H9 (cell line): ENCODE data around the gene BHLHE41. TPM values are rescaled to one million over a fixed set of nuclear protein-coding genes. Genes with fewer than 3 reads are reported as not detected.

Experiments used
- DNase-seq: peaks from one replicate; pipeline ENCODE4 v3.0.0-alpha.2; 2017
- H2AFZ ChIP-seq: one replicate; pipeline ENCODE4 v1.6.1; 2013; ENCODE audit warnings: mild to moderate bottlenecking, low read length, control low read depth, moderate library complexity
- H2AK5ac ChIP-seq: 2 replicates; pipeline ENCODE4 v1.6.1; 2013; ENCODE audit warnings: low read length, control low read depth, mixed read lengths; ENCODE audit not compliant: insufficient read length
- H2BK120ac ChIP-seq: one replicate; pipeline ENCODE4 v1.6.1; 2013; ENCODE audit warnings: low read depth, mild to moderate bottlenecking, low read length, control low read depth, inconsistent platforms; ENCODE audit not compliant: poor library complexity, severe bottlenecking
- H2BK12ac ChIP-seq: 2 replicates; pipeline ENCODE4 v1.6.1; 2013; ENCODE audit warnings: low read length, control low read depth, mixed read lengths, low read depth; ENCODE audit not compliant: insufficient read length
- H2BK15ac ChIP-seq: 2 replicates; pipeline ENCODE4 v1.6.1; 2013; ENCODE audit warnings: low read depth, low read length, control low read depth
- H2BK20ac ChIP-seq: one replicate; pipeline ENCODE4 v1.6.1; 2013; ENCODE audit warnings: low read depth, mild to moderate bottlenecking, low read length, control low read depth, inconsistent platforms; ENCODE audit not compliant: poor library complexity, severe bottlenecking
- H2BK5ac ChIP-seq: 2 replicates; pipeline ENCODE4 v1.6.1; 2013; ENCODE audit warnings: low read length, control low read depth, mixed read lengths; ENCODE audit not compliant: insufficient read length
- H3K14ac ChIP-seq: 2 replicates; pipeline ENCODE4 v1.6.1; 2013; ENCODE audit warnings: low read length, control low read depth; ENCODE audit not compliant: insufficient read depth
- H3K18ac ChIP-seq: 2 replicates; pipeline ENCODE4 v1.6.1; 2013; ENCODE audit warnings: low read depth, mild to moderate bottlenecking, mixed read lengths, low read length, control low read depth; ENCODE audit not compliant: insufficient read length
- H3K23ac ChIP-seq: 2 replicates; pipeline ENCODE4 v1.6.1; 2013; ENCODE audit warnings: low read length, control low read depth, mixed read lengths, low read depth; ENCODE audit not compliant: insufficient read length
- H3K23me2 ChIP-seq: 2 replicates; pipeline ENCODE4 v1.6.1; 2013; ENCODE audit warnings: low read depth, mild to moderate bottlenecking, mixed read lengths, low read length, control low read depth; ENCODE audit not compliant: insufficient read length, poor library complexity, severe bottlenecking
- H3K27ac ChIP-seq: 2 replicates; pipeline ENCODE4 v1.5.1; 2013; ENCODE audit warnings: low read length, control low read depth, mixed read lengths, low read depth; ENCODE audit not compliant: insufficient read length
- H3K27me3 ChIP-seq: 2 replicates; pipeline ENCODE4 v1.6.1; 2013; ENCODE audit warnings: low read length, control low read depth, inconsistent platforms; ENCODE audit not compliant: insufficient read depth
- H3K4ac ChIP-seq: 2 replicates; pipeline ENCODE4 v1.6.1; 2013; ENCODE audit warnings: low read depth, mild to moderate bottlenecking, control low read depth, inconsistent platforms, low read length, moderate library complexity
- H3K4me1 ChIP-seq: 2 replicates; pipeline ENCODE4 v1.6.1; 2013; ENCODE audit warnings: low read length, control low read depth, inconsistent platforms; ENCODE audit not compliant: insufficient read depth
- H3K4me2 ChIP-seq: 2 replicates; pipeline ENCODE4 v1.6.1; 2013; ENCODE audit warnings: low read length, control low read depth, mixed read lengths; ENCODE audit not compliant: insufficient read length, insufficient read depth
- H3K56ac ChIP-seq: 2 replicates; pipeline ENCODE4 v1.6.1; 2013; ENCODE audit warnings: low read depth, mild to moderate bottlenecking, mixed read lengths, low read length, control low read depth; ENCODE audit not compliant: insufficient read length
- H3K79me1 ChIP-seq: 2 replicates; pipeline ENCODE4 v1.6.1; 2013; ENCODE audit warnings: low read depth, mild to moderate bottlenecking, moderate library complexity, low read length, control low read depth, inconsistent platforms; ENCODE audit not compliant: insufficient read depth, poor library complexity, severe bottlenecking
- H3K79me2 ChIP-seq: 2 replicates; pipeline ENCODE4 v1.6.1; 2013; ENCODE audit warnings: low read length, control low read depth, inconsistent platforms; ENCODE audit not compliant: insufficient read depth
- H3K9ac ChIP-seq: 2 replicates; pipeline ENCODE4 v1.6.1; 2013; ENCODE audit warnings: low read length, control low read depth, mixed read lengths; ENCODE audit not compliant: insufficient read length; ENCODE audit errors: extremely low read depth
- H3K9me3 ChIP-seq: one replicate; pipeline ENCODE4 v1.6.1; 2013; ENCODE audit warnings: low read depth, low read length, inconsistent platforms; ENCODE audit not compliant: control insufficient read depth
- H3T11ph ChIP-seq: one replicate; pipeline ENCODE4 v1.6.1; 2013; ENCODE audit warnings: mild to moderate bottlenecking, low read length, control low read depth, inconsistent platforms
- H4K20me1 ChIP-seq: one replicate; pipeline ENCODE4 v1.6.1; 2013; ENCODE audit not compliant: control insufficient read depth, insufficient read length, insufficient read depth
- H4K5ac ChIP-seq: 2 replicates; pipeline ENCODE4 v1.6.1; 2013; ENCODE audit warnings: low read depth, mild to moderate bottlenecking, mixed read lengths, low read length, control low read depth; ENCODE audit not compliant: insufficient read length
- H4K8ac ChIP-seq: replicated peaks from 2 replicates; pipeline ENCODE4 v1.6.1; 2013; ENCODE audit warnings: low read length, control low read depth, mixed read lengths, low read depth; ENCODE audit not compliant: insufficient read length
- H4K91ac ChIP-seq: 2 replicates; pipeline ENCODE4 v1.6.1; 2013; ENCODE audit warnings: low read depth, mild to moderate bottlenecking, moderate library complexity, mixed read lengths, low read length, control low read depth; ENCODE audit not compliant: insufficient read length
- H3K27ac Mint-ChIP-seq, 3 experiments: 2 replicates in 2 of 3; 3 replicates in 1 of 3; pipeline ENCODE4 v1.8.0; 2020 to 2021; ENCODE audit warnings: mixed read lengths in 3 of 3, mild to moderate bottlenecking in 1 of 3, moderate library complexity in 1 of 3
- H3K27me3 Mint-ChIP-seq: 2 replicates; pipeline ENCODE4 v1.8.0; 2021; ENCODE audit warnings: low read depth, mild to moderate bottlenecking, moderate library complexity, mixed read lengths
- H3K36me3 Mint-ChIP-seq, 3 experiments: 2 replicates in 2 of 3; 3 replicates in 1 of 3; pipeline ENCODE4 v1.8.0; 2020 to 2021; ENCODE audit warnings: low read depth in 3 of 3, mixed read lengths in 3 of 3; ENCODE audit not compliant: insufficient read depth in 1 of 3
- H3K4me1 Mint-ChIP-seq, 2 experiments: 2 replicates each; pipeline ENCODE4 v1.8.0; 2020; ENCODE audit warnings: mixed read lengths in 2 of 2
- H3K4me3 Mint-ChIP-seq, 2 experiments: 2 replicates in 1 of 2; 3 replicates in 1 of 2; pipeline ENCODE4 v1.8.0; 2020 to 2021; ENCODE audit warnings: mild to moderate bottlenecking in 2 of 2, mixed read lengths in 2 of 2, moderate library complexity in 1 of 2
- H3K9me3 Mint-ChIP-seq, 2 experiments: 2 replicates in 1 of 2; 3 replicates in 1 of 2; pipeline ENCODE4 v1.8.0; 2020; ENCODE audit warnings: mild to moderate bottlenecking in 2 of 2, mixed read lengths in 2 of 2, moderate library complexity in 1 of 2
- WGBS: extraction: QIAGEN DNeasy Blood & Tissue Kit; methylation state at CpG from one replicate; pipeline ENCODE4 v1.1.7; 2013; ENCODE audit warnings: missing lambda C conversion rate, low lambda C conversion rate, mixed read lengths; ENCODE audit not compliant: insufficient read length; ENCODE audit errors: extremely low coverage; 5-methylcytosine and 5-hydroxymethylcytosine counted together
- total RNA-seq: library from RNA; stranded (reverse); gene quantifications from 2 replicates; pipeline ENCODE4 v1.2.1, GENCODE V29; 2021
- TF ChIP-seq, protein P1 (sequence below): fragments of 200-600 bp; sonication (generic); conservative IDR thresholded peaks from 3 replicates; pipeline ENCODE4 v1.8.0; 2021; ENCODE audit warnings: antibody characterized with exemption, mild to moderate bottlenecking

The BHLHE41 gene
- total RNA-seq, 1 experiment from 2014 or later = 0.33 TPM

DNA sequence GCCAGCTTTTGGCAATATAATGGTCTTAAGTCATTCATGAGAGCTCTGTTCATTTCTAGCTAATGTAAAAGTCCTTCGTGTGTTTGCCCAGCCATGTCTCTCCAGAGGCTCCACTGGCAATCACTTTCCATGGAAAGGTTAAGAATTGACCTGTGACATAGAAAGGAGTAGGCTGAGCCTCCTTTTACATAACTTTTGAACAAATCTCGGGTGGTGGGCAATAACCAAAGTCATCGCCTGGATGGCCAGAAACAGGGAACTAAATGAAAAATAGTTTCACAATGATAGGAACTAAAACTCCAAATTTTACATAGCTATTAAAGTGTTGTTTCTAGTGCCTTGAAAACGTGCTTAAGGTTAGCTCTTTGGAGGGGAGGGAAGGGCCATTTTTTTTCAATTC lies 6.5 kb downstream of the BHLHE41 start:
- no peak for DNase-seq
- H3K56ac ChIP-seq = no peak overlapping the region
- no CpG with 5 or more reads among the region's 4 CpGs for WGBS
- no peaks in the 10 kb centered on the region for H3K79me2 ChIP-seq
- TF ChIP-seq, protein P1, sequence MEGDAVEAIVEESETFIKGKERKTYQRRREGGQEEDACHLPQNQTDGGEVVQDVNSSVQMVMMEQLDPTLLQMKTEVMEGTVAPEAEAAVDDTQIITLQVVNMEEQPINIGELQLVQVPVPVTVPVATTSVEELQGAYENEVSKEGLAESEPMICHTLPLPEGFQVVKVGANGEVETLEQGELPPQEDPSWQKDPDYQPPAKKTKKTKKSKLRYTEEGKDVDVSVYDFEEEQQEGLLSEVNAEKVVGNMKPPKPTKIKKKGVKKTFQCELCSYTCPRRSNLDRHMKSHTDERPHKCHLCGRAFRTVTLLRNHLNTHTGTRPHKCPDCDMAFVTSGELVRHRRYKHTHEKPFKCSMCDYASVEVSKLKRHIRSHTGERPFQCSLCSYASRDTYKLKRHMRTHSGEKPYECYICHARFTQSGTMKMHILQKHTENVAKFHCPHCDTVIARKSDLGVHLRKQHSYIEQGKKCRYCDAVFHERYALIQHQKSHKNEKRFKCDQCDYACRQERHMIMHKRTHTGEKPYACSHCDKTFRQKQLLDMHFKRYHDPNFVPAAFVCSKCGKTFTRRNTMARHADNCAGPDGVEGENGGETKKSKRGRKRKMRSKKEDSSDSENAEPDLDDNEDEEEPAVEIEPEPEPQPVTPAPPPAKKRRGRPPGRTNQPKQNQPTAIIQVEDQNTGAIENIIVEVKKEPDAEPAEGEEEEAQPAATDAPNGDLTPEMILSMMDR = no peak
- no peak overlapping the region for H4K91ac ChIP-seq
- H4K5ac ChIP-seq = no peak overlapping the region
- no peak overlapping the region for H3K4ac ChIP-seq
- H2BK20ac ChIP-seq = no peak overlapping the region
- H2BK15ac ChIP-seq = no peak overlapping the region
- no peak overlapping the region for H2BK12ac ChIP-seq
- peaks cover 22% of the 10 kb centered on the region; the same call in 1 of the 2 replicates for H3K27me3 ChIP-seq
- H3K23ac ChIP-seq = no peak overlapping the region
- no peak overlapping the region for H2BK5ac ChIP-seq
- no peaks in the 10 kb centered on the region for H4K20me1 ChIP-seq
- H3K27ac Mint-ChIP-seq = no peak overlapping the region
- H3K4me1 Mint-ChIP-seq = peaks cover 30 to 38% of the 10 kb centered on the region in 2 experiments
- peaks cover 86% of the 10 kb centered on the region for H3K27me3 Mint-ChIP-seq
- H3K79me1 ChIP-seq = no peaks in the 10 kb centered on the region
- H3K23me2 ChIP-seq = peaks cover 15% of the 10 kb centered on the region
- no peak overlapping the region for H4K8ac ChIP-seq
- no peak overlapping the region for H3K9ac ChIP-seq
- H3T11ph ChIP-seq = no peak overlapping the region
- no peak overlapping the region for H3K18ac ChIP-seq
- H3K9me3 ChIP-seq = no peaks in the 10 kb centered on the region
- H3K9me3 Mint-ChIP-seq = peaks cover 0 to 4% of the 10 kb centered on the region in 2 experiments; a peak in 1 of 5 replicates
- no peak overlapping the region for H3K4me2 ChIP-seq
- H3K36me3 Mint-ChIP-seq = peaks cover 0 to 4% (median 0%) of the 10 kb centered on the region in 3 experiments; a peak in 1 of 7 replicates
- no peak overlapping the region for H3K27ac ChIP-seq
- no peak overlapping the region for H2AK5ac ChIP-seq
- no peak overlapping the region for H3K14ac ChIP-seq
- H3K4me1 ChIP-seq = no peaks in the 10 kb centered on the region
- H2AFZ ChIP-seq = no peak overlapping the region
- no peak overlapping the region for H2BK120ac ChIP-seq
- no peak overlapping the region for H3K4me3 Mint-ChIP-seq
